ENCODE results near the gene ARMH2.
"Not testable (repeated sequence)": the region's sequence is repeated elsewhere in the genome, so short reads cannot be mapped to it uniquely, and the experiment has no call there.

Gene ARMH2

DNA sequence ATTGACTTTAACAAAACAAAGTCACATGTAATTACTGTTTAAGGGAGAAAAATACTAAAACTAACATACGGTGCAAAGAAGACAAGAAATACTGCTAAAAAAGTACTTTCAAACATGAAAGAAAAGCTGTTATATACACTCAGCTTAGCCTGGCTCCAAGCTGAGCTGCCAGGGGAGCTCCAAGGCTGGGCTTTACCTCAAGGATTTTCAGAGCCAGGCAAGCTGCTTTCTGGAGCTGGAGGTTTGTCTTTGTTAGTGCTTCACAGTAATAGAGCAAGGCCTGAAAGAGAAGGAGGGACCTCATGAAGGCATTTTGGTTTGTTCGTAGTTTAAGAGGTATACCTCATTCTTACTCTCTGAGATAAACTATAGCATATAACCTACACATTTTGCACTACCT lies 19.6 kb upstream of the ARMH2 start:
- no peak for DNase-seq (ENCODE audit: low spot score)

DNA sequence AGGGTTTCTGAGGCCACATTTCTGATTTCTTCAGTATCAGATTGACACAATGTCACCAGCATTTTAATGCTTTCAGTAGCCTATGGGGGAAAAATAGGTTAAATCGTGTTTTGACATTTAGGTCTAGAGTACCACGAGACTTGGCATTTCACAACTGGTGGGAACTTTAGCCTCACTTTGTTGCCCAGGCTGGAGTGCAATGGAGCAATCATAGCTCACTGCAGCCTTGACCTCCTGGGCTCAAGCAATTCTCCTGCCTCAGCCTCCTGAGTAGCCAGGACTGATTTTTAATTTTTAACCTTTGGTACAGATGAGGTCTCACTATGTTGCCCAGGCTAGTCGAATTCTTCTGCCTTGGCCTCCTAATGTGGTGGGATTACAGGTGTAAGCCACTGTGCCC lies 11.0 kb upstream of the ARMH2 start:
- no peak for DNase-seq (ENCODE audit: low spot score)

DNA sequence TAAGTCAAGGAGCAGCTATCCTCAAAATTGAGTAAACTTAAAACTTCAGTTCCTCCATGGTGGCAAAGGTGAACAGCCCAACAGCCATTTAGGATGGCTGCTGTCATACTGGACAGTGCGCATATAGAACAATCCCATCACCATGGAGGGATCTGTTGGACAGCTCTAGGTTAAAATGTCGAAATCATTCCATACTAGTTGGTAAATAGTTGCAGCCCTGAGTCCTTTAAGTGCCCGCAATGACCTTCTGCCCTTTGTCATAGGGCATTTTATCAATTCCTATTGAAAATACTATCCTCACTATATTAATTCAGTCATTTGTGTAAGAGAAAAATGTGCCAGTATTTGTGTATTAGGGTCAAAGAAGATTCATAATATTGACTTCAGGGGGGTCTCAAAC lies 8.9 kb upstream of the ARMH2 start:
- DNase-seq (ENCODE audit: low spot score): no peak

DNA sequence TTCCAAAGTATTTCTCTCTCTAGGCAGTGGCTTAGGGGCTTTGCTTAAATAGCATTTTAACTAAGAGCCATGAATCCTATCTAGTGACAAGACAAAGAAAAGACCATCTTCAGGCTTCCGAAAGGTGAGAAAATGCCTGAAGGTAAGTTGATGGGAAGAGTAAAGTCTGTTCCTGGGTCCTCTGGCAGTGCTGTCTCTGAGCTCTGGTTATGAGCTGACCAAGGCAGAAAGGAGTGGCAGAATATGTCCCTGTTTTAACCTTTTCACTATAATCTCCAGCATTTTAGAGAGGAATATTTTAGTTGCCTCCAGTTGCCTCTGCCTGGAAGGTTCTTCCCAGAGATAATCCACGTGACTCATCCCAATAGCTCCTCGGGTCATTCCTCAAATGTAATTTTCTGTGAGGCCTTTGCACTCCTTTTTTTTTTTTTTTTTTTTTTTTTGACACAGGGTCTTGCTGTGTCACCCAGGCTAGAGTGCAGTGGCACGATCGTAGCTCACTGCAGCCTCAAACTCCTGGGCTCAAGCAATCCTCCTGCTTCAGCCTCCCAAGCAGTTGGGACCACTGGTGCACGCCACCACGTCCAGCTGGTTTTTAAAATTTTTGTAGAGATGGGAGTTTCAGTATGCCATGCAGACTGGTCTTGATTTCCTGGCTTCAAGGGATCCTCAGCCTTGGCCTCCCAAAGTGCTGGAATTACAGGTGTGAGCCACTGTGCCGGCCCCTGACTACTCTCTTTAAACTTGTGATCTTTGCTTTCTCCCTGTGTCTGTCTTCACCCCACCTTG lies 3.7 kb upstream of the ARMH2 start:
- no peak for DNase-seq (ENCODE audit: low spot score)

DNA sequence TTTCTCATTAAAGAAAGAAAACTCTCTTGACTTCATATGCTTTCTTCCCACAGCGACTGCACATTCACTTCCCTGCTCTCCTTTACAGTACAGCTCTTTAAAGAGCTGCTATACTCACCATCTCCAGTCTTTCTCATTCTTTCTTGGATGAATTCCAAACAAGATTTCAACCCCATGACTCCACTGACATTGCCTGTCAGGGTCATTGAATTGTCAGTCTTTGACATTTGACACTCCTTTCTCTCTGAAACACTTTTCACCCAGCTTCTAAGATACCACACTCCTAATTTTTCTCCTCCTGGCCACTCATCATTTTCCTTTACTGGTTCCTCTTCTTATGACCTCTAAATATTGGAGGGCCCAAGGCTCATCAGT lies 811 bp upstream of the ARMH2 start:
- no peak for DNase-seq (ENCODE audit: low spot score)

DNA sequence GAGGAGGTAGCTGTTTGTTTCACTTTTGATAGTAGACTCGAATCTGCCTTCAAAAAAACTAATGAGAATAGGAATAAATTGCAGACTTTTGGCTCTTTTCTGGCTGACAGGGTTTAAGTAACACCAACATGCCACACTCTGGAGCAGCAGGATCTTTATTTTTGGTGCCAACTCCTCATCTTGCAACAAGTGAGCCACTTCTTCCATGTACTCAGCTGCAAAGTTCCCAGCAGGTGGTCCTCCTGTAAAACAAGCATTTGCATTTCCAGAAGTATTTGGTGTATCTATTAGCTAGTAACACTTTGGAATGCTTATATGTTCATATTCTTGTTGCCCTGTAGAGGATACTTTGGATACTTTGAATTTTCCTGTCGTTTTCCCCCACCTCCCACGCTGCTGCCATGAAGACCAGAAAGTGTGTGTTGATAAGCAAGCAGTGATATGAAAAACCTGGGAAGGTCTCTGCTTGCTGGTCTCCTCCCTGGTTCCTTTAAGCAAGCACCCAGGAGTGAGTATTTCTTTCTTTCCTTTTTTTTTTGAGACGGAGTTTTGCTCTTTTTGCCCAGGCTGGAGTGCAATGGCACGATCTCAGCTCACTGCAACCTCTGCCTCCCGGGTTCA lies 1.0 kb downstream of the ARMH2 start:
- DNase-seq (ENCODE audit: low spot score): no peak

DNA sequence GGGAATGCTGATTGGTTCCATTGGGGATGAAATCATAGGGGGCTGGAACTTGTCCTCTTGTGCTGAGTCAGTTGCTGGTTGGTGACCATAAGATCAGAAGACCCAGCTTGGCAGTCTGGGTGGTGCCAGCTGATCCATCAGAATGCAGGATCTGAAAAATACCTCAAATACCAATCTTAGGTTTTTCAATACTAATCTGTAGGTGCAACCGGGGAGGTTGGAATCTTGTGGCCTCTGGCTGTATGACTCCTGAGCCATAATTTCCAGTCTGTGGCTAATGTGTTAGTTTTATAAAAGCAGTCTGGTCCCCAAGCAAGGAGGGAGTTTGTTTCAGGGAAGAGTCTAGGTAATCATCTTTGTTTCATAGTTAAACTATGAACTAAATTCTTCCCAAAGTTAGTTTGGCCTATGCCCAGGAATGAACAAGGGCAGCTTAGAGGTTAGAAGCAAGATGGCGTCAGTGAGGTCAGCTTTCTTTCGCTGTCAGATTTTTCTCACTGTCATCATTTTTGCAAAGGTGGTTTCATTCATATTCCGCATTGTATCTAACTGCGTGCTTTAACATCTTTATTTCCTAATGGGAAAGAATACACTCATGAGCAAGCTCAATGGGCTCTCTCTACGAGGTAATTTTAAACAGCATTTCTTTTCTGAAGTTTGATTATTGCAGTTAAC lies 2.0 kb downstream of the ARMH2 start:
- DNase-seq (ENCODE audit: low spot score): no peak

DNA sequence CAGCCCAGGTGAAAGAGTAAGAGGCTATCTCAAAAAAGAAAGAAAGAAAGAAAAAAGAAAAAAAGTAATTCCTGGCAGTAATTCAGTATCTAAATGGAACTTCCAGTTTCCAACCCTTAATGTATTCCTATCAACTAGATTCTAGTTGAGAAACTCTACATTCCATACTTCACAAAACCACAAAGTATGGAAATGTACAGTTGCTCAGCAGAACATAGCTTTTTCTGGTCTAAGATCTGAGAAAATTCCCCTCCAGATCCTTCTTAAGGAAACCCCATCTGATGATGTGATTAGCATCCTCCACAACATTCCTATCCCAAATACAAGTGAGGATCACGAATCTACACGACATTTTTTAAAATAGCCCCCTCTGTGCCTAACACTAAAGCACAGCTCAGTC lies 3.6 kb downstream of the ARMH2 start:
- no peak for DNase-seq (ENCODE audit: low spot score)

DNA sequence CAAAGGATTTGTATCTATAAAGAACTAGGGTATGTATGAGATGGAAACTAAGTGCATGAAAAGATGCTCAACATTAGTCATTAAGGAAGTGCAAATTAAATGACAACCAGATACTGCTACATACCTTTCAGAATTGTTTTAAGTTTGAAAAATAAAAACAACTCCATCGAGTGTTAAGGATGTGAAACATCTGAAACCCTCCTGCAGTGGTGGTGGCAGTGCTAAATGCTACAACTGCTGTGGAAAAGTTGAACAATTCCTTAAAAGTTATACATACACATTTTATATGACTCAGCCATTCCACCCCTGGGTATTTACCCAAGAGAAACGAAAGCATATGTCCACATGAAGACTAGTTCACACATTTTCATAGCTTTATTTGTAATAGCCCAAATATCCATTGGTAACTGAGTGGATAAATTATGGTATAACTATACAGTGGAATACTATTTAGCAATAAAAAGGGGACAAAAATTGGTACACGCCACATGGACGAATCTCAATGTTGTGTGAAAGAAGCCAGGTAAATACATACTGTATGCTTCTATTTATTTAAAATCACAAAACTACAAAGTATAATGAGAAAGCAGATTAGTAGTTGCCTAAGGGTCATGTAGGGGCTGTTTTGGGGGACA lies 10.6 kb downstream of the ARMH2 start:
- DNase-seq (ENCODE audit: low spot score): no peak

DNA sequence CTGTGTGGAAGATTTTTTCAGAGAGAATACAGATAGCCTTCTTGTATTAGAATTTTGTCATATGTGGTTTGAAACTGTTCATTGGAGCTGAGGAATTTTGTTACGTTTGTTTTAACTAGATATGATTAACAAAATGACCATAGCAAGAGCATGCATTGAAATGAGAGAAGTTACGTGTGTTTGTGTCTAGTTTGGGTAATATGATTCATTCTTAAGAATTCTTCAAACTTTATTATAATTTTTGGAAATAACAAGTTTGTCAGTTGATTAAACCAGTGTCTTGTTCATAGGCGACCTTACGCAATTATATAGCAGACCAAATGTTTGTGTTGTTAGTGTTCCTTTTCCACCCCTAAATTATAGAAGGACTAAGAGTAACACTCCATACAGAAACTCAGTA lies 18.5 kb downstream of the ARMH2 start:
- no peak for DNase-seq (ENCODE audit: low spot score)

DNA sequence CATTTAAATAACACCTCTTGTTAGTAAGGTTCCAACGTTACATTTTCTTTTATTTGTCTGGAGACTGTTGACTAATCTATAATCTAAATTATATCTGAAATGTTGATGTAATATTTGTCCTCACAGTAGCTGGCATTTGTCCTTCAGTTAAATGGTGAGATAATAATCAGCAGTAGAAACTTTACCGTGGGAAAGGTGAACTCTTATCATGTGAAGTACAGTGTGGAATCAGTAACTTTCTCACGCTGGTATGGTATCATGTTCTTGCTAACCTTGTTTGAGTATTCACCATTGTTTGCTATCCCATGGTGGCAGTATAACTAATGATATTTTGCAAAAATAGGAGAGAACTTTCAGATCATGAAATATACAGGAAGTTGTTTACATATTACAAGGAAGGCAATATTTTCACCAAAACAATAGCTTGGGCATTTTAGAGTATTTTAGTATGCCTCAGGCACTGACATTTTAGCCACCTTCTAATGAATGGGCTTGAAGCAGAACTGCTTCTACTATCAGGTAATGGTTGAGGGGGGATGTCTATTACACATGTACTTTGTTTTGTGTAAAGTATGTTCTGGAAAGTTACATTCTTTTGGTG lies 19.2 kb downstream of the ARMH2 start:
- DNase-seq (ENCODE audit: low spot score): no peak

DNA sequence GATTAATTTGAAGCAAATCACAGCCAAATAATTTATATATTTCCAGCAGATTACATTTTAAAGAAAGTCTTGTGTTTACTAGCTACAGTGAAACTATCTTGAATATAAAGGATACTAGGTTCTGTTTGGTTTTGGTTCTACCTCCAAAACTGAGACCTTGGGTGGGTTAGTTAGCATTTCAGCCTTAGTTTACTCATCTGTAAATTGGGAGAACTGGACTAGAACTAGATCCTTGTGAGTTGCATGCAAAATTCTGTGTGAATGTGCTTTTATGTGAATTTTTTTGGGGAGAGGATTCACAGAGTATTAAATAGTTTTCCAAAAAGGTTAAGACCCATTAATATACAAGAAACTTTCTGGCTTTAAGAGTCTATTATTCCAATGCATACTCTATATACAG lies 19.8 kb downstream of the ARMH2 start:
- no peak for DNase-seq (ENCODE audit: low spot score)

DNA sequence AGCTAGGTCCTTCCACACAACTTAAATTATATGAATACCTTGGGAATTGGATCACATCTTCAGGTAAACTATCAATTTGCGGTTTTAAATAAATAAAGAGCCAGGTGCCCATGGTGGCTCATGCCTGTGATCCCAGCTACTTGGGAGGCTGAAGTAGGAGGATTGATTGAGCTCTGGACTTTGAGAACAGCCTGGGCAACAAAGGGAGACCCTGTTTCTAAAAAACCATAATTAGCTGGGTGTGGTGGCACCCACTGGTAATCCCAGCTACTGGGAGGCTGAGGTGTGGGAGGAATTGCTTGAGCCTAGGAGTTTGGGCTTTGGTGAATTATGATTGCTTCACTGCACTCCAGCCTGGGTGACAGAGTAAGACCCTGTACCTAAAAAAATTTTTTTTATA lies 20.6 kb downstream of the ARMH2 start:
- no peak for DNase-seq (ENCODE audit: low spot score)

DNA sequence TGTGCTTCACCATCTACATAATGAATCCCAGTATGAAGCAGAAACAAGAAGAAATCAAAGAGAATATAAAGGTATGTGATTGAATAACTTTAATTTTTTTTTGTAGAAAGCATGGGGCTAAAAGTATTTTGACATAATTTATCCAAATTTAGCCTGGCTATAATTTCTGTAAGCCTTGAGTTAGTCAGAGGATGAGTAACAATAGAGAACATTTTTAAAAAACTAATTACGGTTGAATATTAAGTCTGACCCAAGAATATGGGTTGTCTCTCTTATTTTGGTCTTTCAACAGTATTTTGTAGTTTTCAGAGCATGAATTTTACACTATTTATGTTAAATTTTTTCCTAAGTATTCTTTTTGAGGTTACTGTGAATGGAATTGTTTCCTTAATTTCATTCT lies 21.5 kb downstream of the ARMH2 start:
- DNase-seq (ENCODE audit: low spot score): no peak

DNA sequence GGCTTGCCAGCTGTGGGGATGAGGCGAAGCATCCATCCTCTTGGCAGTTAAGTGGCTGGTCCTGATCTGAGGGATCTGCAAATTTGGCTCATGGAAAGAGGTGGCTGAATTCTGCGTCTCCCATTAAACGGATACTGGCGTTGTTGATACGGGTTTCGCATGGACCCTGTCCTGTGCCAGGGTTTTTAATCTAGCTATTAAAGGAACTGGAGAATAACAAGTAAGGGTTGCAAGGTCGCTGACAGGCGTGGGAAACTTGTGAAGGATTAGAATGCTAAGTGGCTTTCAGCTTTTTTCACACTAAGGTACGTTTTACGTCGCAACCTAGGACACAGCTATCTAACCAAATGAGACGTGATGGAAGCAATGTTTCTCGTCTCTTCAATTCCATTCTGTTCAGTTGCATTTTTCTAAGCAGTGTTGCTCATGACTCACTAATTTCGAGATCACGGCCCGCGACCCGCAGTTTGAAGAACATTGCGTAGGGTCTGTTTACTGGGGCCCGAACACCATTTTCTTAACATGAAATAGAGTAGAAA lies 23.1 kb downstream of the ARMH2 start:
- no peak for DNase-seq (ENCODE audit: low spot score)

DNA sequence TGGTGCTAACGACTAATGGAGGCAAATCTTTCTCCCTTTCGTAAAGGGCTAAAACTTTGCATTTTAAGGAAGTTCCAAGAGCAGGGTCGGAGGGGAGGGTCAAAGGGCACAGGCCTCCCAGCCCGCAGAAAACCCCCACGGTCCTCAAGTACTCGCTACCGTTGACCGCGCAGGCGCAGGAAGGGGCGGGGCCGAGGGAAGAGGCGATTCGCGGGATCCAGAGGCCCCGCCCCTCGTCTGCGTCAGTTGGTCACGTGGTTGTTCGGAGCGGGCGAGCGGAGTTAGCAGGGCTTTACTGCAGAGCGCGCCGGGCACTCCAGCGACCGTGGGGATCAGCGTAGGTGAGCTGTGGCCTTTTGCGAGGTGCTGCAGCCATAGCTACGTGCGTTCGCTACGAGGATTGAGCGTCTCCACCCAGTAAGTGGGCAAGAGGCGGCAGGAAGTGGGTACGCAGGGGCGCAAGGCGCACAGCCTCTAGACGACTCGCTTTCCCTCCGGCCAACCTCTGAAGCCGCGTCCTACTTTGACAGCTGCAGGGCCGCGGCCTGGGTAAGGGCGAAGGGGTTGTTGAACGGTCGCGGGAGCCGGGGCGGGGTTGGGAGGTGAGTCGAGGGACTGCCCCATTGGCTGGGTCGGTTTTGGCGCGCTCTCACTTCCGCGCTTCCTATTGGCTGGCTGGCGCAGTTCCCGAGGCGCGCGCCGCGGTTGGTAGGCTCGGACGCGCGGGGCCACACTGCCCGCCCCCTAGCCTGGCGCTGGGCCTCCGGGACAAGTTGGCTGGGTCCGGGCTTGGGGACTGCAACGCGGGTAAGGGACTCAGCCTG lies 23.8 kb downstream of the ARMH2 start, which contains the start of gene GMNN:
GMNN (plus strand) TSS at position 242 of the 824 bp plus-strand sequence. CDS start 2,310 bp downstream, outside the sequence.
- peak; percentile 84 for DNase-seq (ENCODE audit: low spot score)

DNA sequence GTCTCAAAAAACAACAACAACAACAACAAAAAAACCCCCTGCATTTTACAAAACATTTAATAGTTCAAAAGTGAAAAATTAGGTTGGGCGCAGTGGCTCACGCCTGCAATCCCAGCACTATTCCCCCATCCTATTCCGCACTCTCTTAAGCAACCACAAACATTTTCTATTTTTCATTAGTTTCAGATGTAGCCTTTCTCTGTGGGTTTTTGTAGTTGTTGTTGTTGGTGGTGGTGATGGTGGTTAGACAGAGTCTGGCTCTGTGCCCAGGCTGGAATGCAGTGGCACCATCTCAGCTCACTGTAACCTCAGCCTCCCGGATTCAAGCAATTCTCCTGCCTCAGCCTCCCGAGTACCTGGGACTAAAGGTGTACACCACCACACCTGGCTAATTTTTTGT lies 30.4 kb downstream of the ARMH2 start:
- DNase-seq (ENCODE audit: low spot score): no peak

DNA sequence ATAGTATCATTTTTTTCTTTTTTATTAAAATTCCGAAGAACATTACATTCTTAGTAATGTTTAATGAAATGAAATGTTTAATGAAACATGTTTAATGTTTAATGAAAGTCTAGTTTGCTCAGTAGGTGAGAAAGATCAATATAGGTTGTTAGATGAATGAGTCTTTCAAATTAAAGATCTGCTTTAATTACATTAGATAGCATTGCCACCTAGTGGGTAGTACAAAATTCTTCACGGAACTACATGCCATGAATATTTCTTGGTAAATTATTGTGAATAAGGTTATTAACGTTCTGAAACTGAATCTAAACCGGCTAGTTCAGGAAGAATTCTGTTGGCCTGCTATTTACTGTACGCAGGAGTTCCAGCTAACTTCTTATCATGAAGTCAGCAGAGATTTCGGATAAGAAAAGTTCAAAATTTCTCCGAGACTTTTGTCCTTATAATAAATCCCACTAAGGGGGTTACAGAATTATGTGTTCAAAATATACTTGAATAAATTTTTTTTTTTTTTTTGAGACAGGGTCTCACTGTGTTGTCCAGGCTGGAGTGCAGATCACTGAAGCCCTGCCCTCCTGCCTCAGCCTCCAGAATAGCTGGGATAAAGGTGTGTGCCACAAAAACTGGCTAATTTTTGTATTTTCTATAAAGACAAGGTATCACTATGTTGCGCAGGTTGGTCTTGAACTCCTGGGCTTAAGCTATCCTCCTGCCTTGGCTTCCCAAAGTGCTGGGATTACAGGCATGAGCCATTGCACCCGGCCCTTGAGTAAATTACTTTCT lies 31.8 kb downstream of the ARMH2 start:
- no peak for DNase-seq (ENCODE audit: low spot score)

DNA sequence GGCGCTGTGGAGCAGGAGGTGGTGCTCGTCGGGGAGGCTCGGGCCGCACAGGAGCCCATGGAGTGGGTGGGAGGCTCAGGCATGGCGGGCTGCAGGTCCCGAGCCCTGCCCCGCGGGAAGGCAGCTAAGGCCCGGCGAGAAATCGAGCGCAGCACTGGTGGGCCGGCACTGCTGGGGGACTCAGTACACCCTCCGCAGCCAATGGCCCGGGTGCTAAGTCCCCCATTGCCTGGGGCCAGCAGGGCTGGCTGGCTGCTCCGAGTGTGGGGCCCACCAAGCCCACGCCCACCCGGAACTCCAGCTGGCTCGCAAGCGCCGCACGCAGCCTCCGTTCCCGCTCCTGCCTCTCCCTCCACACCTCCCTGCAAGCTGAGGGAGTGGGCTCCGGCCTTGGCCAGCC lies 32.7 kb downstream of the ARMH2 start:
- DNase-seq (ENCODE audit: low spot score): not testable (repeated sequence)

Data from HuH-7 (cell line).